Measurements from ENCODE around the gene ROBO1.

- TF ChIP-seq POLR2AphosphoS5 (IDR thresholded peaks at IDR 0.05; ENCODE audit: borderline replicate concordance, low read depth, low read length) (no peak), EZH2 (IDR thresholded peaks at IDR 0.05) (no peak), FOXP2 (optimal IDR thresholded peaks at IDR 0.05; ENCODE audit: control extremely low read depth, extremely low read length, insufficient read depth) (no peak)
Measured at GRCh38 chr3:79233431-79234060, 534.3 kb downstream of the ROBO1 start.

Data from SK-N-MC (cell line).